Retinal pigment epithelial cell (primary cell): Measurements from ENCODE around the gene TCF7.

Source experiments
- DNase-seq: peaks from one replicate; pipeline ENCODE4 v3.0.0-alpha.2; 2010; ENCODE audit warnings: low read depth
- H3K4me3 ChIP-seq: 2 replicates; pipeline ENCODE4 v1.5.1; 2011; ENCODE audit warnings: mild to moderate bottlenecking, low read length, control low read depth, moderate library complexity
- TF ChIP-seq, protein P1 (sequence below): conservative IDR thresholded peaks from 2 replicates; pipeline ENCODE4 v1.5.1; 2011; ENCODE audit warnings: low read depth, low read length, control low read depth, inconsistent platforms

Gene TCF7

GRCh38 chr5:134153657-134154056 is 39.2 kb downstream of the TCF7 start:
- TF ChIP-seq, protein P1, sequence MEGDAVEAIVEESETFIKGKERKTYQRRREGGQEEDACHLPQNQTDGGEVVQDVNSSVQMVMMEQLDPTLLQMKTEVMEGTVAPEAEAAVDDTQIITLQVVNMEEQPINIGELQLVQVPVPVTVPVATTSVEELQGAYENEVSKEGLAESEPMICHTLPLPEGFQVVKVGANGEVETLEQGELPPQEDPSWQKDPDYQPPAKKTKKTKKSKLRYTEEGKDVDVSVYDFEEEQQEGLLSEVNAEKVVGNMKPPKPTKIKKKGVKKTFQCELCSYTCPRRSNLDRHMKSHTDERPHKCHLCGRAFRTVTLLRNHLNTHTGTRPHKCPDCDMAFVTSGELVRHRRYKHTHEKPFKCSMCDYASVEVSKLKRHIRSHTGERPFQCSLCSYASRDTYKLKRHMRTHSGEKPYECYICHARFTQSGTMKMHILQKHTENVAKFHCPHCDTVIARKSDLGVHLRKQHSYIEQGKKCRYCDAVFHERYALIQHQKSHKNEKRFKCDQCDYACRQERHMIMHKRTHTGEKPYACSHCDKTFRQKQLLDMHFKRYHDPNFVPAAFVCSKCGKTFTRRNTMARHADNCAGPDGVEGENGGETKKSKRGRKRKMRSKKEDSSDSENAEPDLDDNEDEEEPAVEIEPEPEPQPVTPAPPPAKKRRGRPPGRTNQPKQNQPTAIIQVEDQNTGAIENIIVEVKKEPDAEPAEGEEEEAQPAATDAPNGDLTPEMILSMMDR: no peak
- DNase-seq: no peak
- H3K4me3 ChIP-seq: no peak overlapping the region

- DNase-seq: no peak
- no peak overlapping the region for H3K4me3 ChIP-seq
- TF ChIP-seq, protein P1: no peak
Observed at GRCh38 chr5:134161513-134162395, 47.3 kb downstream of the TCF7 start.

- TF ChIP-seq, protein P1: no peak
- DNase-seq: no peak
- H3K4me3 ChIP-seq: no peak overlapping the region
Observed at GRCh38 chr5:134162592-134162991, 48.1 kb downstream of the TCF7 start.

DNA sequence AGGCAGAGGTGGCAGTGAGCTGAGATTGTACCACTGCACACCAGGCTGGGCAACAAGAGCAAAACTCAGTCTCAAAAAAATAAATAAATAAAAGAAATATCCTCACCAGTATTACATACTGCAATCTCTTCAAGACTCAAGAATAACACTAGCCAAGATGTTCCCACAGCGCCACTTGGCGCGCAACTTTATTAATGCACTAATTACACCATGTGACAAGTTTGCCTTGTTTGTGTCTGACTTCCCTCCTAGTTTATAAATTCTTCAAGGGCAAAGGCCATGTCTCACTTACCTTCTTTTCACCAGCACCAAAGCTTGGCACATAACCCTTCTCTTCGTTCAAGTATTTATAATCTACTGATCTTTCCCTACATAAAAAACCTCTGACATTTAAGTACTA is 57.5 kb downstream of the TCF7 start:
- TF ChIP-seq, protein P1: no peak
- H3K4me3 ChIP-seq: no peak overlapping the region
- DNase-seq: no peak

DNA sequence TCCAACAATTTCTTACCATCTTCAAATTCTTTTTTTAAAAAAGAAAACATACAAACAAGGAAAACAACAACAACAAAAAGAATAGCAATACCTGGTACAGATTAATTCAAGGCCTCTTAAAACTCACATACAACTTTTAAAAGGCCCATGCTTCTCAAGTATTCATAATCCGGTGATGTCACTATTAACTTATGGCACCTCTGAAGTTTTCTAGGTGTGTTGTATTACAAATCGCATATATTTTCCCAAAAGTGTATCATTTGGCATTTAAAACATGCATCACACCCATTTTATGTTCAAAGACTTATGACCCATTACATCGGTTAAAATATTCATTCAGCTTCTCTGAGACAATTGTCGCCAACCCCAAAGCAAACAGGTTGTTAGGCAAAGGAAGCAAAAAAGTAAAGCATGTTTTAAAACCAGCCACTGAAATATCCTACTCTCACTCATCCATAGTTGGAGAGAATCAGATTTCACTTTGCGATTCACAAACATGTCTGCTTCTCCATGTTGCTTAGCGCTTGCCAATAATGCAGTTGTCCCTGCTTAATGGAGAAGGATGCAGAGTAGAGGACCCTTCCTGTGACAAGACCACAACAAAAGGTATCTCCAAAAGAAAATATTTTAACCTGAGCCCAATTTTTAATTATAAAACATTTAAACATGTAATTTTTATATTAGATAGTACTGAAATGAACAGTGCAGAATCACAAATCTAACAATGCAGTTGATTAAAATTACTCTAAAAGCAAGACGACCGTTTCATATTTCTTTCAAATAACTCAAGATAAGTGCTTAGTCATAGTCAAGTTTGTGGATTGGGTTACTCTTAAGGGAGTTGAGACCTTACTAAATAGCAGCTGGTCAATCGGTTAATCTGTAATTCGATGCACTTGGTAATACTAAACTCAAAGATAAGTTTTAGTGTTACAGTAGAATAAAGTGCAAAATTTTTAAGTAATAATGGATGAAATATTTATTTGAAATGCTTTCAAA is 60.7 kb downstream of the TCF7 start:
- peak overlapping the region; percentile 98 for H3K4me3 ChIP-seq
- TF ChIP-seq, protein P1: no peak
- no peak for DNase-seq

DNA sequence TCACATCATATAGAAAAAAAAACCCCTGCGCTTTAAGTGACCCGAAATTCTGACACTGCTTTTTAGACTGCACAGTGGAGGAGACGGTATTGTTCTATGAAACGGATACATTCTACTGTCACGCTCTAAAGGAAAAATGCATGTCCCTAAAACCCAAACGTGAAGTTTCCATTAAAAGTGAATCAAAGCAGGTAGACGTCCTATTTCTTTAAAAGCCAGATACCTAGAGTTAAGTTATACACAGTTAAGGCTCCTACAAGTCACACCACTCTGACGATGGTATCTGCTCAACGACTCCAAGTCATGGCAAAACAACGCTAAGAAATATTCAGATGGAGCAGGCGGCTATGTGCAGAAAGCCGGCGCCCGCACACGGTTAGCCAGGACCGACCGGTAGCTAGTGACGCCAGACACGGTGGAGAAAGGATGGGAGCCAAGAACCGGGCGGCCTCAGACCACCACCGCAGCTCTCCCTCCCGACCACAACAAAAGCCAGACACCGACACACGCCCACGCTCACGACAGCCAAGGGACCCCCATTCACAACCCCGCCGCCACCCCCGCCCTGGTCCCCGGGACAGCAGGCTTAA is 61.5 kb downstream of the TCF7 start:
- TF ChIP-seq, protein P1: no peak
- H3K4me3 ChIP-seq: peak overlapping the region; percentile 98
- no peak for DNase-seq
